COR-L47 (cell line): ENCODE results near the gene TP53BP1.
"Not testable (repeated sequence)": the region's sequence is repeated elsewhere in the genome, so short reads cannot be mapped to it uniquely, and the experiment has no call there.

Source experiments
- DNase-seq: peaks from one replicate; lab custom pipeline; 2025; lab: John Stamatoyannopoulos, UW

Gene TP53BP1

DNA sequence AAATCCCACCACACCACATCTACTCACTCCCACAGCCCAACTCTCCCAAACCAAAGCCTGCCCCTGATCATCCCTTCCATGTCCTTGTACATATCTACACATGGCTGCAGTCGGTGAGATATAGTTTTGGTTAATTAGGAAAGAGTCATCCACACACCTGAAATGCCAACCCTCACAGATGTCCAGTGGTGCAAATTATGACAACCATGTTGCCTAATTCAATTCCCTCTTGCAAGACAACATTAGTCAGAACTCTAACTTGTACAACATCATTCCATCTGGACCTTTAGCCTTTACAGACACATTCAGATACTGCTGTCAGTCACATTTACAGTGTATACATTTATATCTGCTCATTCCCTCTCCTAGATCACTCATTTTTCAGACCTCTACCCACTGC, 80.9 kb downstream of the TP53BP1 start:
- DNase-seq: no peak

DNA sequence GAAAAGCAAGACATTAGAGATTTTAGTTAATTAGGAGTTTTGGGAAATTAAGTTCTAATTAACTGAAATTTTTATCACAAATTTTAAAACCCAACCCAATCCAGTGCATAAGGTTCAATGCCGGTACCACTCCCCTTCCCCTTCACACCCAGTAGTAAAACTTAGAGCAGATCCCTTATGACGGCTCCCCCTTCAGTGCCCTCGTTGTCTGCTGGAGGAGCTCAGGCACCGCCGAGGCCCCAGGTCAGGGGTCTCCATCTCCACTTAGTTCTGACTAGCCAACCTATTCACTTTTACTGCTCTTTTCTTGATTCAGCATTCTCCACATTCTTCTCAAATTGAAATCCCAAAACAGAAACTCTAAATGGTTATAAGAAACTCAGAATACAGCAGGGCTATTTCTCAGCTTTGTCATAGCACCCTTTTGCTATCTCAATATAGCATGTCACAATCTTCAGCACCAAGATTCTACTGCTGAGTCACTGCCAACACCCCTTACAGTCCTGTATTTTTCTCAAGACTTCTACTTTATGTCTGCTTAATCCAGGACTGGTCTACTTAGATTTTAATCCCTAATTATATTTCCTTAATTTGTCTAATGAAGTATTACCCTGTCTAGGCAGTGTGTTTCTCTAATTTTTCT, 82.3 kb downstream of the TP53BP1 start:
- DNase-seq: no peak

DNA sequence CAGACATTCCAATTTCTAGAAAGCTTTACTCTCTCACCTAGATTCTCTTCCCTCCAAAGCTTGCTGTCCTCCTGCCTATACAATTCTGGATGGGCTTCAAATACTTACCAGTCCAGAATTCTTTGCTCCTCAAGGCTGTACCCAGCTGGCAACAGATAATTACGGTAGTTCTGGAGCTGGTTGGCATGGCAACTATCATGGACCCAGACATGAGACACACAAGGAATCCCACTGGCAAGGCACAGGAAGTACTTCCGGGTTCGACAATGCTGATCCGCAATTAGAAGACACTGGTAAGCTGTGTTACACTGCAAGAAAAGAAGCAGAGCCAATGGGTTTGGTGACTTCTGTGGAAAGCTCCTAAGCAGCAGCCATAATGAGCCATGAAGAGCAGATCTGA, 84.2 kb downstream of the TP53BP1 start:
- DNase-seq: no peak

DNA sequence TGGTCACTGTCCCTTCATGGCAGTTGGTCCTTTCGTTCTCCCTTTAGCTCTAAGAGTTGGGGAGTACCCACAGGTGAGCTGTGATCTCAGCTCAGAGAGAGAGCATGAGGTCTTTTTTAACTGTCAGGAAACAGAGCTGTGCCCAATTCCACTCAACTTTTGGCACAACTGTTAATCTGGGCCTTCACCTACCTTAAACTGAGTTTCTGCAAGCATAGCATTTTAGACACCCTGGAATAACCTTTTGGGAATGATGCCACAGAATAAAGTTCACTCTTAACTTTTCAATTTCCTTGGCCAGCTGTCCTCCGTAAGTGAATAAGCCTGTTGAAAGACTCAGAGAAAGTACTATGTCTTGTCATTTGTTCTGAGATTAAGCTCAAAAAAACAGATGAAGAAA, 86.1 kb downstream of the TP53BP1 start:
- no peak for DNase-seq

DNA sequence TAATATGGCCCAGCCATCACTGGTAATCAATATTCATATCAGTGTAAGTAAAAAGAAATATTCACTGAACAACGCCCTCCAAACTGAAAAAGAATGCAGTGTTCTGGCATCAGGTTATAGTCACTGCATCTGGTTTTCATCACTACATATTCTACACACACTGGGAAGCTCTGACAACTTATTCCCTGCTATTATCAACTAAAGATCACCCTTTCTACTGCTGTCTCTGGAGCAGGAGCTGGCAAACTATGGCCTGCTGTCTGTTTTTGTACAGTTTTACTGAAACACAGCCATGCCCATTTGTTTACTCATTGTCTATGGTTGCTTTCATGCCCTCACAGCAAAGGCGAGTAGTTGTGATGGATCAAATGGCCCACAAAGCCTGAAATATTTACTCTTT, 86.8 kb downstream of the TP53BP1 start:
- DNase-seq: no peak

DNA sequence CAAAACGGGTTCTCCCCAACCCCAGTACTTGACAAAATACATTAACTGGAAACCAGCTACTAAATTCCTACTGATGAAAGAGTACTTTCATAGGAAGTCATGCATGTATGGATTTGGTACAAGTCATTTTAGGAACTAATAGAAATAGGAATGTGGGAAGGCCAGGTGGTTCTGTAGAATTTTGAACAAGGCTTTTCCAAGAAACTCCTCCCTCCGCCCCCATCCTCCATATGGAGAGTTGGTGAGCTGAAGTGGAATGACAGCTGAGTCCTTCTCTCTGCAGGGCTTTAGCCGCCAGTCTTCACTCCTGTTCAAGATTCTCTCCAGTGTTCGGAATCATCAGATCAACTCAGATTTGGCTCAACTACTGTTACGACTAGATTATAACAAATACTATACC, 88.8 kb downstream of the TP53BP1 start:
- no peak for DNase-seq

DNA sequence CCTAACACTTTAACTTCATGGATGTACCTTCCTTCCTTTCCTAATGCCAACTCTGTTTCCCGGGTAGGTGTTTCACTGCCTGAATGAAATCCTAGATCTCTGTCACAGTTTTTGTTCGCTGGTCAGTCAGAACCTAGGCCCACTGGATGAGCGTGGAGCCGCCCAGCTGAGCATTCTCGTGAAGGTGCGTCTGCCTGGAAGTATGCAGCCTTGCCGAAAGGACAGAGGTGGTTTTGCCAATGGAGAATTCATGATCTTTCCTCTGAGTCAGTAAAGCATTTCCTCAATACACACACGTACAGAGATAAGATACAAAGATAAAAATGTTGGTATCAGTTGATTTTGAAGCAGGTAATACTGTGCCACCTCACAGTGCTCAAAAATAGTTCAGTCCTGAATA, 89.3 kb downstream of the TP53BP1 start:
- DNase-seq: no peak

DNA sequence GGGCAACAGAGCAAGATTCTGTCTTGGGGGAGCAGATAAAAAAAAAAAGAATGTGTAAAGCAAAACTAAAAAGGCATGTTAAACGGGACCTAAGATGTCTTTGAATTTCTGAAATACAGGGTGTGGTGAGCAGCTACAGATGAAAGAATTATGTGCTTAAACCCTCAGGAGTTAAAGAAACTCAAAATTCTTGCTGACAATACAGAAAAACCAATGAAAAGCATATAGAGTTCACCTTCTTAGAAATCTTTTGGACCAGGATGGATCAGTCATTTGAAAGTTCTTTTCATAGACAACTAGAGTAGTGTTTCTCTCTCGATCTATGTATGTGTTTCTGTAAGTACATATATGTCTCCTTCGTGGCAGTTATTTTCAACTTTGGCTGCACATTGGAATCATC, 90.7 kb downstream of the TP53BP1 start:
- no peak for DNase-seq

DNA sequence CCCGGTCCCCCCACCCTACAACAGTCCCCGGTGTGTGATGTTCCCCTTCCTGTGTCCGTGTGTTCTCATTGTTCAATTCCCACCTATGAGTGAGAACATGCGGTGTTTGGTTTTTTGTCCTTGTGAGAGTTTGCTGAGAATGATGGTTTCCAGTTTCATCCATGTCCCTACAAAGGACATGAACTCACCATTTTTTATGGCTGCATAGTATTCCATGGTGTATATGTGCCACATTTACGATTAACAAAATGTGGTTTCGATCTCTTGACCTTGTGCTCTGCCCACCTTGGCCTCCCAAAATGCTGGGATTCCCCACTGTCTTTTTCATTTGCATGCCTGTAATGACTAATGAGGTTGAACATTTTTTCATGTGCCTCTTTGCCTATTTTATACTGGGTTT, 99.4 kb downstream of the TP53BP1 start:
- not testable (repeated sequence) for DNase-seq

DNA sequence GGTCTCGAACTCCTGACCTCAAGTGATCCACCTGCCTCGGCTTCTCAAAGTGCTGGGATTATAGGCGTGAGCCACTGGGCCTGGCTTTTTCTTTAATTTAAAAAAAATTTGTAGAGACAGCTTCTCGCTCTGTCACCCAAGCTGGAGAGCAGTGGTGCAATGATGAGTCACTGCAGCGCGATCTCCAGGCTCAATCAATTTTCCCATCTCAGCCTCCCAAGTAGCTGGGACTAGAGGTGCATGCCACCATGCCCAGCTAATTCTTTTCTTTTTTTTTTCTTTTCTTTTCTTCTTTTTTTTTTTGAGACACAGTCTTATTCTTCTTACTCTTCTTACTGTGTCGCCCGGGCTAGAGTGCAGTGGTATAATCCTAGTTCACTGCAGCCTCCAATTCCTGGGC, 102.2 kb downstream of the TP53BP1 start:
- no peak for DNase-seq

DNA sequence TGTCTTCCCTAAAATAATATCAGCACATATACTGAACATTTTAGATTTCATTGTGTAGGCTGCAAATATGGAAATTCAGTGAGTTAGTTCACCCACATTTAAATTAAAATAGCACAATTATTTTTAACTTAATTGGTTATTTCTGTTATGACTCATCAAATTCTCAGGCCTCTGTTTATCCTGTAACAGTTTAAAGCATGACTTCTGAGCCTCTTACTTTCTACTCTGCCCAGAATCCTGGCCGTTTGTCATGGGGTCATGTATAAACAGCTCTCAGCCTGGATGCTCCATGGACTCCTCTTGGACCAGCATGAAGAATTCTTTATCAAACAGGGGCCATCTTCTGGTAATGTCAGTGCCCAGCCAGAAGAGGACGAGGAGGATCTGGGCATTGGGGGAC, 109.9 kb downstream of the TP53BP1 start:
- DNase-seq: no peak

DNA sequence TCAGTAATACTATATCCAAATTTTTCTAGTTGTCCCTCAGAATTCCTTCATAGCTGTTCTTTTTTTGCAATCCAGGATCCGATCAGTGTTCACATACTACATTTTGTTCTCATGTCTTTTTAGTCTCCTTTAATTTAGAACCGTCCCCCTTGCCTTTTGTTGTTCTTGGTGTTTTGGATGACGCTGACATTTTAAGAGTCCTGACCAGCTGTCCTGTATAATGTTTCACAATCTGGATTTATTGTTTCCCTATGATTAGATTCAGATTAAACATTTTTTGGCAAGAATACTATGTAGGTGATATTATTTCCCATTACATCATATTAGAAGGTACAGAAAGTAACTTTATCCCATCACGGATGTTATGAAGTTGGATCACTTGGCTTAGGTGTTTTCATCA, 110.6 kb downstream of the TP53BP1 start:
- DNase-seq: no peak

DNA sequence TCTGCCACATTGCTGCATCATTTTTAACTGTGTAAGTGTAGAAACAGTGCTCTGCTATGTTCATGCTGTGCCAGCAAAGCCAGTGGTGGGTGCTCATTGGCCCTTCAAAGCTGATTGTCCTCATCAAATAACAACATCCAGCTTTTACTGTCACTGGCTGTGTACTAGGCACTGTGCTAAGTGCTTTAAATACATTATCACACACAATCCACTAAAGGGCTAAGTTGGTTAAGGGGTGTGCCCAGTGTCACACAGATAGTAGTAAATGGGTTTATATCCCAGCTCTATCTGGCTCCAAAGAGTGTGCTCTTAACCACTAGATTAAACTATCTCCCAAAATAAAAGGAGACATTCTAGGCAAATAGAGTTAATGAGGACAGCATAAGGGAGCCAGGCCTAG, 114.4 kb downstream of the TP53BP1 start:
- DNase-seq: no peak

DNA sequence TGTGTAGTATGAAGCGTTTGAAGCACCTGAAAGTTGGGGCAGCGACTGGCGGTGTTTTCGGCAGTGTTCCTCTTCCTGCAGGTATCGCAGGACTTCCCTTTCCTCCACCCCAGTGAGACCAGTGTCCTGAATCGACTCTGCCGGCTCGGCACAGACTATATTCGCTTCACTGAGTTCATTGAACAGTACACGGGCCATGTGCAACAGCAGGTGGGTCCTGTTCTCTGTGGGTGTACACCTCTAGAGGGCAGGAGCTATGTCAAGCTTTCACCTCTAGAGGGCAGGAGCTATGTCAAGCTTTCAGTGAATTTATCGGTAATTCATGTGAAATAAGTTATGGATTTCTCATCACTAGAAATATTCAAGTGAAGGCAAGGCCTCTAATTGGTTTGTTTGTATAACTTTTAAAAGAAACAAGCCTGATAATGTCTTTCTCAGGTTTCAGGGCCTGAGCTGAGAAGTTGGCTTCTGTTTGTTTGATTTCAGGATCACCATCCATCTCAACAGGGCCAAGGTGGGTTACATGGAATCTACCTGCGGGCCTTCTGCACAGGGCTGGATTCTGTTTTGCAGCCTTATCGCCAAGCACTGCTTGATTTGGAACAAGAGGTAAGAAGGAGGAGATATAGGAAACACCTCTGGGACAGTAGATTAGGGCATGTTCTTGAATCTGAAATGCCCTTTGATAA, 116.8 kb downstream of the TP53BP1 start:
- peak; percentile 30 for DNase-seq

DNA sequence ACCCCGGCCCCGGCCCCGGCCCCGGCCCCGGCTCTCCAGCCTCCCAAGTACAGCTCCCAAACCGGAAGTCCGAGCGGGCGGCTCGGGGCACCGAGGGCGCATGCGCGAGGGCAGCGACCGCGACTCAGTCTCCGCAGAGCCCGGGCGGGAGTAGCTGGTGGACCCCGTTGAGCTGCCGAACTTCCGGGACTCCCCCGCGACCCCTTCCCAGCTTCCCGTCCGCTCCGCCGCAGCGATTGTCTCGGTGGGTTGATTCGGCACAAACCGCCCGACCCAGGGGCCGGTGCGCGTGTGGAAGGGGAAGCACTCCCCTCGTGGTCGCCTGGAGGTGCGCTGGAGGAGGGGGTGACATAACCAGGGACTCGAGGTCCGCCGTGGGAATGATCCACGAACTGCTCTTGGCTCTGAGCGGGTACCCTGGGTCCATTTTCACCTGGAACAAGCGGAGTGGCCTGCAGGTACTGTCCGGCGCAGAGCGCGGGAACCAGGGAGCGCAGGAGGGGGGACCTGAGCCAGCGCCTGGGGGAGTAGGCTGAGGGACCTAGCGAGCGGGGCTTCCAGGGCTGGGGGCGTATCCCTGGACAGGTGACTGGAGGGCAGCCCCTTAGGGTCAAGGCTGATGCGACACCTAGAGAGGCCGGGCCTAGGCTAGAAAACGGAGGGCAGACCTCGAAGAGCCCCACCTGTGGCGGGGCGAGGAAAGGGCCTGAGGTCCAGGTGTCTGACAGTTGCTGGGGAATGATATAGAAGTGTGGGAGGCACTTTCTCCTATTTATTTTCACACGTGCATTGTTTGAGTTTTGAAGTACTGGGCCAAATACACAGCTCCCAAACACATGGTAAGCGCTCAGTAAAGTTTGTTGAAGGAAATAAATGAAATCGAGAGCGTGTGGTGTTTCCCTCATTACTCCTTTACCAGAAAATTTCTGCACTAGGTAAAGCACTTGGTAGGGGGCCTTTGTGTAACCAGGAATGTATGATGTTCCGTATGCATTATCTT, 121.7 kb downstream of the TP53BP1 start, which contains the start of the genes TUBGCP4 and ZSCAN29:
TUBGCP4 (plus strand) TSS at position 127 of the 1,000 bp plus-strand sequence; CDS start at position 381, 254 bp downstream.
ZSCAN29 (minus strand) TSS at position 69 of the 1,000 bp plus-strand sequence. CDS start 1,130 bp downstream, outside the sequence.
- peak; percentile 80 for DNase-seq

DNA sequence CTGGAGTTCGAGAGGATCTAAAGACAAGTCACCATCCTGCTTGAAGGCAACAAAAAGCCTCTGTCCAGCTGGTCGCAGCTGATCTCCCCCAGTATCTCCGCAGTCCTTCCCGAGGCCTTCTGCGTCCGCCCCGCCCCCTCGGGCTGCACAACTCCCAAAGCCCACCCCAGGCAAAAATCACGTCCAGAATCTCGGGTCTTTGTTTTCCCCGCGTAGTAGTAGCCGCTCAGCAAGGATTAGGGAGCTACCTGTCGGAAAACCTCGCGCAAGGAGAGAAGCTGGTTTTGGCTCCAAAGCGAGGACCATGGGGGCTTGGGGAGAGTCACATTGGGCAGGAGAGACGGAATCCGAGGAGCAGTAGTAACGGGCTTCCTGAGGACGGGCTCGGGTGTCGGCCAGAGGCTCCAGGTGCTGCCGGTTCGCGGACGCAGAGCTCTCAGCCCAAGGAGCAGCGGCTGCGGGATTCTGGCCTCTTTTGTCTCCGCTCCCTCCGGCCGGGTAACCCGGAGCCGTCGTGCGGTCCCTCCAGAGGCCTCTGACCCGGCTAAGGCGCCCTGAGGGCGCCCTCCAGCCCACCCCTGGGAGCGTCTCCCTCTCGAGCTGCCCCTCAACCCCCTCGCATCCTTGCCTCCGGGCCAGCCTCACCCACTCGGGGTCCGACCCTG, 122.5 kb downstream of the TP53BP1 start:
- DNase-seq: no peak

DNA sequence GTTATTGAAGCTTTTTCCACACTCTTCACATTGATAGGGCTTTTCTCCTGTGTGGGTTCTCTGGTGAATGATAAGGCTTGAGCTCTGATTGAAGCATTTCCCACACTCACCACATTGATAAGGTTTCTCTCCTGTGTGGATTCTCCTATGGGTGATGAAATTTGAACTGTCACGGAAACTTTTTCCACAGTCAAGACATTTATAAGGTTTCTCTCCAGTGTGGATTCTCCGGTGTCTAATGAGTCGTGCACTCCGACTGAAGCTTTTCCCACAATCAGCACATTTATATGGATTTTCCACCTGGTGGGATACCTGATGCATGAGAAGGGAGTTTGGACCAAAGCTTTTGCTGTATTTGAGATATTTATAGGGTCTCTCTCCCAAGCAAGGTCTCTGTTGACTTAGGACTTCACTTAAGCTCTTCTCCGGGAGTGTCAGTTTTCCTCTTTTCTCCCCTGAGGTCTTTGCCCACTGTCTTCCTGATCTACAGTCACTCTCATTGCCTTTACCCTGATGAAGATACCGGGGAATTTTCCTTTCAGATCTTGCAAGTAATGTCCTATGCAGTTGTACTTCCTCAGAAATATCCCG, 131.5 kb downstream of the TP53BP1 start:
- DNase-seq: no peak

DNA sequence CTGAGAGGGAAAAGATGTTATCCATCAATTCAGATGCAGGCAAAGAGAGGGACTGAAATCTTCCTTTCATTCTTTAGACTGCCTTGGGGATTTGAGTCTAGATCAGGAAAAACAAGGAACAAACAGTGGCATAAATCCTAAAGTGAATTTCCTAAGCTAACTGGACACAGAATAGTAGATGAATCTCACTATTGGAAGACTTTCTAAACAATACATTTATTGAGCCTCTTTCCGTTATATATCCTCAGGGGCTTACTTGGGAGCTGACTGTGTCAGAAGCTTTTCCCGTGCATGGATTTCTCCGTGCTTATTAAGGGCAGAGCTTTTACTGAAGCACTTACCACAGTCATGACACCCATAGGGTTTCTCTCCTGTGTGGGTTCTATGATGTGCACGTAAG, 132.1 kb downstream of the TP53BP1 start:
- no peak for DNase-seq
